Vagina (tissue), 2 donors: ENCODE results near the gene EFEMP2. TPM values are rescaled to one million over a fixed set of nuclear protein-coding genes. Genes with fewer than 3 reads are reported as not detected.

ENCODE experiments used
- DNase-seq, 2 donors: peaks; one replicate each; pipeline ENCODE4 v3.0.0-alpha.2; 2017; ENCODE audit errors: extremely low spot score in 2 of 2
- H3K27ac ChIP-seq: fragments of 200-600 bp; sonication (generic); one replicate; pipeline ENCODE4 v1.5.1; 2019
- H3K27me3 ChIP-seq: fragments of 200-600 bp; sonication (generic); one replicate; pipeline ENCODE4 v1.5.1; 2019
- H3K36me3 ChIP-seq, 2 donors: fragments of 200-600 bp; sonication (generic); one replicate each; pipeline ENCODE4 v1.5.1; 2017 to 2019
- H3K4me1 ChIP-seq: fragments of 200-600 bp; sonication (generic); one replicate; pipeline ENCODE4 v1.5.1; 2019
- H3K4me3 ChIP-seq, 2 donors: fragments of 200-600 bp; sonication (generic); 1 replicate in 1 of 2; 2 replicates in 1 of 2; pipeline ENCODE4 v1.5.1; 2016 to 2019
- H3K9me3 ChIP-seq: fragments of 200-600 bp; sonication (generic); one replicate; pipeline ENCODE4 v1.5.1; 2019
- POLR2A ChIP-seq, 2 donors: fragments of 450-650 bp; IDR thresholded peaks; one replicate each; pipeline ENCODE4 v1.6.1; 2017; ENCODE audit warnings: antibody characterized with exemption in 2 of 2, mild to moderate bottlenecking in 2 of 2, moderate library complexity in 2 of 2
- POLR2AphosphoS5 ChIP-seq, 2 donors: sonication (generic); formaldehyde crosslinking; IDR thresholded peaks; one replicate each; pipeline ENCODE4 v1.9.0; 2017; ENCODE audit warnings: antibody characterized with exemption in 2 of 2, mild to moderate bottlenecking in 2 of 2, low read depth in 1 of 2; ENCODE audit not compliant: insufficient read depth in 1 of 2
- intact Hi-C: fragments of 100-400 bp; cut with DNase I; formaldehyde crosslinking; loops from one replicate; pipeline ENCODE4 v1.15.1; 2023
- total RNA-seq: library from RNA; depleted of rRNA; stranded (reverse); fragments of >200 nt; gene quantifications from one replicate; pipeline ENCODE4 v1.2.3, GENCODE V29; 2016
- TF ChIP-seq, protein P1 (sequence below), 3 experiments: fragments of 450-650 bp in 2 of 3; fragments of 200-600 bp in 1 of 3; sonication (generic) in 1 of 3; IDR thresholded peaks; one replicate each; pipeline ENCODE4 v1.5.1; 2017 to 2019; ENCODE audit warnings: antibody characterized with exemption in 3 of 3, mild to moderate bottlenecking in 2 of 3, moderate library complexity in 2 of 3

EFEMP2 gene
- total RNA-seq, 1 donor from 2014 or later, result 57.9 TPM

- Histone ChIP-seq H3K9me3 (no peaks in the 10 kb centered on the region), H3K4me3 (peak within 1 kb of the TSS; percentile 92), H3K36me3 (peaks cover 0 to 19% of the 10 kb centered on the region in 2 donors), H3K4me1 (peaks cover 60% of the 10 kb centered on the region), H3K27ac (peak within 1 kb of the TSS; percentile 93), H3K27me3 (no peaks in the 10 kb centered on the region)
- peak in 1 of 2 donors; percentile 89 for TF ChIP-seq POLR2A (IDR thresholded peaks at IDR 0.05)
- TF ChIP-seq POLR2AphosphoS5 (IDR thresholded peaks at IDR 0.05; ENCODE audit: insufficient read depth in 1 of 2, low read depth in 1 of 2), result peak; percentile 47
- TF ChIP-seq, protein P1, sequence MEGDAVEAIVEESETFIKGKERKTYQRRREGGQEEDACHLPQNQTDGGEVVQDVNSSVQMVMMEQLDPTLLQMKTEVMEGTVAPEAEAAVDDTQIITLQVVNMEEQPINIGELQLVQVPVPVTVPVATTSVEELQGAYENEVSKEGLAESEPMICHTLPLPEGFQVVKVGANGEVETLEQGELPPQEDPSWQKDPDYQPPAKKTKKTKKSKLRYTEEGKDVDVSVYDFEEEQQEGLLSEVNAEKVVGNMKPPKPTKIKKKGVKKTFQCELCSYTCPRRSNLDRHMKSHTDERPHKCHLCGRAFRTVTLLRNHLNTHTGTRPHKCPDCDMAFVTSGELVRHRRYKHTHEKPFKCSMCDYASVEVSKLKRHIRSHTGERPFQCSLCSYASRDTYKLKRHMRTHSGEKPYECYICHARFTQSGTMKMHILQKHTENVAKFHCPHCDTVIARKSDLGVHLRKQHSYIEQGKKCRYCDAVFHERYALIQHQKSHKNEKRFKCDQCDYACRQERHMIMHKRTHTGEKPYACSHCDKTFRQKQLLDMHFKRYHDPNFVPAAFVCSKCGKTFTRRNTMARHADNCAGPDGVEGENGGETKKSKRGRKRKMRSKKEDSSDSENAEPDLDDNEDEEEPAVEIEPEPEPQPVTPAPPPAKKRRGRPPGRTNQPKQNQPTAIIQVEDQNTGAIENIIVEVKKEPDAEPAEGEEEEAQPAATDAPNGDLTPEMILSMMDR (IDR thresholded peaks at IDR 0.05), result peak in 1 of 3 experiments; percentile 31
- DNase-seq, result peak in 1 of 2 donors; percentile 98
- intact Hi-C loops, result loop anchor here (2.0 to 5.0 kb wide), 2 partner anchors 28 to 37 kb away; partner anchors contain the start of gene CCDC85B
Observed at GRCh38 chr11:65919141-65919572, 46.6 kb upstream of the EFEMP2 start, which contains the start of gene DRAP1. Gene DRAP1 (plus strand): TSS chr11:65919426. CDS start chr11:65919502, 76 bp downstream.

DNA sequence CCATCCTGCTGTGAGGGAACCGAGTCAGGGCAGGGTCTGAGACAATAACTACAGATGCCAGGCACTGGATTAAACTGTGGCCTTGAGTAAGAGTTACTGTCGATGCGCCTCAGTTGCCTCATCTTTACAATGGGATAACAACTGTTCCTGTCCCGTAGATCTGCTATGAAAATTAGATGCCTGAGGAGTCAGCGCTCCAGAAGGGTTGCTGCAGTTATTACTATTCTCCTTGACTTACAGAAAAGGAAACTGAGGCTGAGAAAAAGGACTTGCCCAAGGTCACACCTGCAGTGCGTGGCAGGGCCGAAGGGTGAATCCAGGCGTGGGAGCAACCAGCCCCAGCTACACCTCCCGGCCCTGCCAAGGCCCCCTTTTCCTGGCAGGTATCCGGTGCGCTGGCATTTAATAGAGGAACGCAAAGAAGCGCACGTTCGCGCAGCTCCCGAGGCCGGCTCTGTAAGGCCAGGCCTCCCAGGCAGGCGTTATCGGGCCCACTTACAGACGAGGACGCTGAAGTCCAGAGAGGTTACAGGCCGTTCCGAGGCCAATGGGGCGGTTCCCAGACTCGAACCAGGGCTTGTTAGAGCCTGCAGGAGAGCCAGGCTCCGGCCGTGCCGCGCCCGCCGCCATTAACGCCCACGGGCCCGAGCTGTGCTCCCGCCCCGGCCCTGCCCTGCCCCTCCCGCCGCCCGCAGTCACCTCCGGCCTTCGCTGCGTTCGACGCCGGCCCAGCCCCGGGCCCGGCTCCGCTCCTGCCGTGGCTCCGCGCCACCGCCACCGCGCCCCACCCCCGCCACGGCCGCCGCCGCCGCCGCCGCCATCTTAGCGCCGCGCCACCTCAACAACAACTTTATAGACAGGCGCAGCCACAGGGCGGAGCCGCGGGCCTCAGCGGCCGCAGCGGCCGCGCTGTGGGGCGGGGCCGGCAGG, 45.9 kb upstream of the EFEMP2 start, which contains the start of gene C11orf68:
C11orf68 (minus strand) TSS at position 852 of the 930 bp plus-strand sequence; CDS start at position 821, 31 bp downstream.
- Histone ChIP-seq H3K27me3 (no peaks in the 10 kb centered on the region), H3K4me1 (peaks cover 60% of the 10 kb centered on the region), H3K36me3 (peaks cover 0 to 15% of the 10 kb centered on the region in 2 donors), H3K27ac (peak within 1 kb of the TSS; percentile 93), H3K4me3 (peak within 1 kb of the TSS; percentile 92), H3K9me3 (no peaks in the 10 kb centered on the region)
- intact Hi-C loops, result loop anchor here (2.0 to 5.0 kb wide), 2 partner anchors 28 to 36 kb away; partner anchors contain the start of gene CCDC85B
- no peak for DNase-seq
- TF ChIP-seq, protein P1 (IDR thresholded peaks at IDR 0.05), result no peak
- TF ChIP-seq POLR2AphosphoS5 (IDR thresholded peaks at IDR 0.05; ENCODE audit: insufficient read depth in 1 of 2, low read depth in 1 of 2) (peak in 1 of 2 donors; percentile 24), POLR2A (IDR thresholded peaks at IDR 0.05) (peak in 1 of 2 donors; percentile 89)

DNA sequence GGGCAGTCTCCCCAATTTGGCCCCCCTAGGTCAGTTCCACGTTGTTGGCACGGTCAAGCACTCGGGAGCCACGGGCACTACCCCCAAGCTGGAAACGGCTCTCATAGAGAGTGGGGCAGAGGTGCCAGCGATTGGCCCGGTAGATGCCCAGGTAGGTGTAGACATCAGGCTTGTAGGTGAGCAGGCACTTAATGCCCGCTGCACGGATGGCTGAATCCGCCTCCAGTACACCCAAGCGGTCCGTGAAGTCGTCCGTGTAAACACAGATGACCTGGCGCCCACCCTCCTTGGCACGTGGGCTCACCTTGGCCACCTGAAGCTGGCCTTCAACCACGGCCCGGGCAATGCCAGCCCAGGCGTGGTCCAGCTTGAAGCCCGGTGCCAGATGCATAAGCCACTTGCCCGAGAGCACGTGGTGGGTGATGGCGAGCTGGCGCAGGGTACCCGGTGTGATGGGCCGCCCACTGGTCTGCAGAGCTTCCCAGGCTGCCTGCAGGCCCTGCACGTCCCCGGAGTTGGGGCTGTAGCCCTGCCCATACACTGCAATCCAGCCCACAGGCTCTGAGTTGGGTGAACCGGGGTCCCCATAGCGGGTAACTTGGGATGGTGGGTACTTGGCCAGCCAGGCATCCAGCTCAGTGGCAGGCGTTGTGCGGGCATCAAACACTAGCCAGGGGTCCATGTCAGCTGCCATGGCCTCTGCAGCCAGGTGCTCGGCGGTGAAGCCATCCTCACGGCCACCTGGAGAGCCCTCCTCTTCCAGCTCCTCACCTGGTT, 45.0 kb upstream of the EFEMP2 start:
- H3K36me3 ChIP-seq, result peaks cover 0 to 9% of the 10 kb centered on the region in 2 donors
- DNase-seq, result no peak
- intact Hi-C loops, result loop anchor here (2.0 to 5.0 kb wide), 2 partner anchors 27 to 35 kb away; partner anchors contain the start of gene CCDC85B
- TF ChIP-seq, protein P1 (IDR thresholded peaks at IDR 0.05), result no peak
- TF ChIP-seq POLR2AphosphoS5 (IDR thresholded peaks at IDR 0.05; ENCODE audit: insufficient read depth in 1 of 2, low read depth in 1 of 2) (no peak), POLR2A (IDR thresholded peaks at IDR 0.05) (no peak)
- H3K27me3 ChIP-seq, result no peaks in the 10 kb centered on the region
- H3K27ac ChIP-seq, result peak overlapping the region; percentile 93
- no peaks in the 10 kb centered on the region for H3K9me3 ChIP-seq
- peaks cover 68% of the 10 kb centered on the region for H3K4me1 ChIP-seq
- peak overlapping the region; percentile 92 for H3K4me3 ChIP-seq

DNA sequence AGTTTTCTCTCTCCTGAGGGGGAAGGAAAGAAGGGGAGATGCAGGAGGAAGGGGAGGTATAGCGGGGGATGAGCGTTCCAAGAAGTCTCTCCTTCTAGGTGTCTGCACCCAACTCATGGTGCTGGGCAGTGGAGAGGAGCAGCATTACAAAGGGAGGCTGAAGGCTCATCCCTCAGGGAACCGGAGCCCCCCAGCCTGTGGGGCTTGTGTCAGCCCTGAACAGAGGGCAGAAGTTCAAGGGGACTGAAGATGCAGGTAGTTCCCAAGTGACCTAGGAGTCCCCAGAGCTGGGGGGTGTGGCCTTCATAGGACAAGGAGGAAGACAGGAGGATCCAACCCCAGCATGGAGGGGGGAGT, 44.5 kb upstream of the EFEMP2 start:
- Histone ChIP-seq H3K9me3 (no peaks in the 10 kb centered on the region), H3K4me1 (peaks cover 74% of the 10 kb centered on the region), H3K27me3 (no peaks in the 10 kb centered on the region), H3K4me3 (peak overlapping the region; percentile 92), H3K27ac (peak overlapping the region; percentile 93), H3K36me3 (peaks cover 0 to 4% of the 10 kb centered on the region in 2 donors)
- no peak for TF ChIP-seq POLR2AphosphoS5 (IDR thresholded peaks at IDR 0.05; ENCODE audit: insufficient read depth in 1 of 2, low read depth in 1 of 2)
- no peak for TF ChIP-seq POLR2A (IDR thresholded peaks at IDR 0.05)
- TF ChIP-seq, protein P1 (IDR thresholded peaks at IDR 0.05), result no peak
- DNase-seq, result no peak
- intact Hi-C loops, result loop anchor here (5.0 kb wide), 1 partner anchor 35 kb away; no protein-coding TSS in a partner anchor
